ENCODE measurements around the gene KCNE1.

Gene KCNE1

GRCh38 chr21:34536820-34537219, 24.8 kb upstream of the KCNE1 start:
- Histone ChIP-seq H3K27ac (ENCODE audit: poor library complexity, severe bottlenecking) (no peak overlapping the region), H3K4me3 (ENCODE audit: severe bottlenecking) (no peak overlapping the region), H3K9me3 (ENCODE audit: severe bottlenecking) (no peaks in the 10 kb centered on the region), H3K4me1 (ENCODE audit: insufficient read depth, poor library complexity, severe bottlenecking) (no peaks in the 10 kb centered on the region), H3K27me3 (ENCODE audit: insufficient read depth, poor library complexity, severe bottlenecking) (no peaks in the 10 kb centered on the region), H3K36me3 (ENCODE audit: low read depth) (no peaks in the 10 kb centered on the region)
- no peak for ATAC-seq (ENCODE audit: low read depth)
- TF ChIP-seq CTCF (IDR thresholded peaks at IDR 0.05; ENCODE audit: poor library complexity, severe bottlenecking) = no peak
- no peak for DNase-seq (ENCODE audit: low spot score)

- Histone ChIP-seq H3K27me3 (ENCODE audit: insufficient read depth, poor library complexity, severe bottlenecking) (no peaks in the 10 kb centered on the region), H3K4me3 (ENCODE audit: severe bottlenecking) (no peak overlapping the region), H3K9me3 (ENCODE audit: severe bottlenecking) (no peaks in the 10 kb centered on the region), H3K27ac (ENCODE audit: poor library complexity, severe bottlenecking) (no peak overlapping the region), H3K4me1 (ENCODE audit: insufficient read depth, poor library complexity, severe bottlenecking) (no peaks in the 10 kb centered on the region), H3K36me3 (ENCODE audit: low read depth) (no peaks in the 10 kb centered on the region)
- ATAC-seq (ENCODE audit: low read depth) (no peak), DNase-seq (ENCODE audit: low spot score) (no peak)
- TF ChIP-seq CTCF (IDR thresholded peaks at IDR 0.05; ENCODE audit: poor library complexity, severe bottlenecking) = no peak
Observed at GRCh38 chr21:34536311-34536710, 24.3 kb upstream of the KCNE1 start.

- no peak for TF ChIP-seq CTCF (IDR thresholded peaks at IDR 0.05; ENCODE audit: poor library complexity, severe bottlenecking)
Observed at GRCh38 chr21:34535886-34536285, 23.9 kb upstream of the KCNE1 start.

GRCh38 chr21:34534522-34534921, 22.5 kb upstream of the KCNE1 start:
- TF ChIP-seq CTCF (IDR thresholded peaks at IDR 0.05; ENCODE audit: poor library complexity, severe bottlenecking) = no peak
- H3K27ac ChIP-seq (ENCODE audit: poor library complexity, severe bottlenecking) = no peak overlapping the region
- DNase-seq (ENCODE audit: low spot score) = no peak

More at GRCh38 chr21:34535886-34536285, 23.9 kb upstream of the KCNE1 start:
- Histone ChIP-seq H3K4me1 (ENCODE audit: insufficient read depth, poor library complexity, severe bottlenecking) (no peaks in the 10 kb centered on the region), H3K27ac (ENCODE audit: poor library complexity, severe bottlenecking) (no peak overlapping the region), H3K27me3 (ENCODE audit: insufficient read depth, poor library complexity, severe bottlenecking) (no peaks in the 10 kb centered on the region), H3K4me3 (ENCODE audit: severe bottlenecking) (no peak overlapping the region), H3K9me3 (ENCODE audit: severe bottlenecking) (no peaks in the 10 kb centered on the region), H3K36me3 (ENCODE audit: low read depth) (no peaks in the 10 kb centered on the region)
- DNase-seq (ENCODE audit: low spot score) (no peak), ATAC-seq (ENCODE audit: low read depth) (no peak)

GRCh38 chr21:34533938-34534337, 21.9 kb upstream of the KCNE1 start:
- H3K4me1 ChIP-seq (ENCODE audit: insufficient read depth, poor library complexity, severe bottlenecking) = no peaks in the 10 kb centered on the region
- no peaks in the 10 kb centered on the region for H3K36me3 ChIP-seq (ENCODE audit: low read depth)
- no peak for ATAC-seq (ENCODE audit: low read depth)
- no peak for DNase-seq (ENCODE audit: low spot score)
- no peaks in the 10 kb centered on the region for H3K27me3 ChIP-seq (ENCODE audit: insufficient read depth, poor library complexity, severe bottlenecking)
- H3K9me3 ChIP-seq (ENCODE audit: severe bottlenecking) = no peaks in the 10 kb centered on the region
- H3K27ac ChIP-seq (ENCODE audit: poor library complexity, severe bottlenecking) = no peak overlapping the region
- TF ChIP-seq CTCF (IDR thresholded peaks at IDR 0.05; ENCODE audit: poor library complexity, severe bottlenecking) = no peak
- H3K4me3 ChIP-seq (ENCODE audit: severe bottlenecking) = no peak overlapping the region

More at GRCh38 chr21:34534522-34534921, 22.5 kb upstream of the KCNE1 start:
- ATAC-seq (ENCODE audit: low read depth) = no peak
- no peak overlapping the region for H3K4me3 ChIP-seq (ENCODE audit: severe bottlenecking)
- no peaks in the 10 kb centered on the region for H3K27me3 ChIP-seq (ENCODE audit: insufficient read depth, poor library complexity, severe bottlenecking)
- no peaks in the 10 kb centered on the region for H3K36me3 ChIP-seq (ENCODE audit: low read depth)
- no peaks in the 10 kb centered on the region for H3K4me1 ChIP-seq (ENCODE audit: insufficient read depth, poor library complexity, severe bottlenecking)
- no peaks in the 10 kb centered on the region for H3K9me3 ChIP-seq (ENCODE audit: severe bottlenecking)

Measured in RWPE2 (cell line).